IMR-90 (cell line): ENCODE measurements around the gene LHPP. TPM values are rescaled to one million over a fixed set of nuclear protein-coding genes. Genes with fewer than 3 reads are reported as not detected.

Source experiments
- ATAC-seq: fragments of 200-7000 bp; cut with Tn5 transposase; 2 replicates; pipeline ENCODE4 v1.9.1; 2020; ENCODE audit warnings: low read depth, mild to moderate bottlenecking, moderate library complexity
- BruUV-seq: library from RNA; stranded (reverse); fragments of 400-500 nt; replicated peaks from 2 replicates; lab custom pipeline; 2021; lab: Mats Ljungman, UMichigan
- CTCF ChIA-PET: fragments of 300-600 bp; formaldehyde crosslinking; extraction: SDS; loops from one replicate; lab custom pipeline; 2021; ENCODE audit warnings: antibody characterized with exemption; lab: Yijun Ruan, JAX
- POLR2A ChIA-PET: fragments of 300-600 bp; sonication (Branson Sonifier 250); formaldehyde crosslinking; loops from one replicate; lab custom pipeline; 2022; ENCODE audit warnings: antibody characterized with exemption; ENCODE audit not compliant: unreplicated experiment; lab: Charles Lee
- DNase-seq: peaks from one replicate; pipeline ENCODE4 v3.0.0; 2013
- H2AFZ ChIP-seq: replicated peaks from 2 replicates; pipeline ENCODE3; 2013; ENCODE audit warnings: low read length, mild to moderate bottlenecking; ENCODE audit not compliant: poor library complexity
- H2AK5ac ChIP-seq: 2 replicates; pipeline ENCODE4 v1.6.1; 2013; ENCODE audit warnings: low read depth, low read length, inconsistent platforms
- H2AK9ac ChIP-seq: replicated peaks from 2 replicates; pipeline ENCODE3; 2013; ENCODE audit warnings: mild to moderate bottlenecking, low read depth, low read length, moderate library complexity; ENCODE audit not compliant: poor library complexity
- H2BK120ac ChIP-seq: 2 replicates; pipeline ENCODE4 v1.6.1; 2013; ENCODE audit warnings: low read depth, low read length, inconsistent platforms
- H2BK15ac ChIP-seq: 3 replicates; pipeline ENCODE4 v1.6.1; 2013; ENCODE audit warnings: low read depth, low read length, inconsistent platforms
- H2BK20ac ChIP-seq: 2 replicates; pipeline ENCODE4 v1.6.1; 2013; ENCODE audit warnings: low read depth, mild to moderate bottlenecking, inconsistent platforms, low read length, moderate library complexity
- H2BK5ac ChIP-seq: 2 replicates; pipeline ENCODE4 v1.6.1; 2013; ENCODE audit warnings: mild to moderate bottlenecking, low read depth, low read length, inconsistent platforms; ENCODE audit not compliant: poor library complexity, severe bottlenecking
- H3K14ac ChIP-seq: replicated peaks from 2 replicates; pipeline ENCODE4 v1.6.1; 2013; ENCODE audit warnings: low read depth, low read length, inconsistent platforms
- H3K18ac ChIP-seq: 2 replicates; pipeline ENCODE4 v1.6.1; 2013; ENCODE audit warnings: low read depth, low read length, control low read depth
- H3K23ac ChIP-seq: 2 replicates; pipeline ENCODE4 v1.6.1; 2013; ENCODE audit warnings: low read depth, low read length, inconsistent platforms
- H3K27ac ChIP-seq: 2 replicates; pipeline ENCODE4 v1.5.1; 2013; ENCODE audit warnings: mild to moderate bottlenecking, control low read depth, low read length; ENCODE audit not compliant: insufficient read depth
- H3K27me3 ChIP-seq: 2 replicates; pipeline ENCODE4 v1.6.1; 2013; ENCODE audit warnings: low read length; ENCODE audit not compliant: control insufficient read depth, insufficient read depth
- H3K36me3 ChIP-seq: 2 replicates; pipeline ENCODE4 v1.6.1; 2013; ENCODE audit warnings: low read length, mixed read lengths; ENCODE audit not compliant: control insufficient read depth, insufficient read depth
- H3K4ac ChIP-seq: 2 replicates; pipeline ENCODE4 v1.6.1; 2013; ENCODE audit warnings: low read depth, low read length, inconsistent platforms
- H3K4me1 ChIP-seq: 2 replicates; pipeline ENCODE4 v1.6.1; 2013; ENCODE audit warnings: low read length, mixed read lengths; ENCODE audit not compliant: control insufficient read depth, insufficient read depth
- H3K4me2 ChIP-seq: 2 replicates; pipeline ENCODE4 v1.6.1; 2013; ENCODE audit warnings: low read depth, mild to moderate bottlenecking, control low read depth, low read length, moderate library complexity
- H3K4me3 ChIP-seq: 2 replicates; pipeline ENCODE4 v1.5.1; 2013; ENCODE audit warnings: low read depth, mild to moderate bottlenecking, control low read depth, low read length, moderate library complexity; ENCODE audit not compliant: insufficient read depth
- H3K56ac ChIP-seq: 2 replicates; pipeline ENCODE4 v1.6.1; 2013; ENCODE audit warnings: low read length, inconsistent platforms; ENCODE audit not compliant: insufficient read depth; ENCODE audit errors: extremely low read depth
- H3K79me1 ChIP-seq, 2 experiments: 2 replicates each; pipeline ENCODE4 v1.6.1; 2013; ENCODE audit warnings: low read length in 2 of 2, inconsistent platforms in 1 of 2, low read depth in 1 of 2
- H3K9ac ChIP-seq: 2 replicates; pipeline ENCODE4 v1.6.1; 2013; ENCODE audit warnings: low read depth, low read length, control low read depth
- H3K9me1 ChIP-seq: 2 replicates; pipeline ENCODE4 v1.6.1; 2013; ENCODE audit warnings: low read length, inconsistent platforms; ENCODE audit not compliant: insufficient read depth
- H3K9me3 ChIP-seq: 2 replicates; pipeline ENCODE4 v1.6.1; 2013; ENCODE audit warnings: low read length; ENCODE audit not compliant: control insufficient read depth, insufficient read depth
- H4K20me1 ChIP-seq: 2 replicates; pipeline ENCODE4 v1.6.1; 2013; ENCODE audit warnings: low read length, inconsistent platforms; ENCODE audit not compliant: insufficient read depth
- H4K5ac ChIP-seq: 2 replicates; pipeline ENCODE4 v1.6.1; 2013; ENCODE audit warnings: mild to moderate bottlenecking, low read depth, low read length, control low read depth
- H4K8ac ChIP-seq, 2 experiments: 2 replicates each; pipeline ENCODE4 v1.6.1; 2013; ENCODE audit warnings: low read depth in 2 of 2, low read length in 2 of 2, control low read depth in 1 of 2, inconsistent platforms in 1 of 2
- H4K91ac ChIP-seq: 2 replicates; pipeline ENCODE4 v1.6.1; 2013; ENCODE audit warnings: low read depth, low read length, inconsistent platforms; ENCODE audit not compliant: insufficient read depth
- ELK1 ChIP-seq: fragments of 150-350 bp; IDR thresholded peaks from 2 replicates; pipeline ENCODE4 v1.6.1; 2016; ENCODE audit warnings: low read depth, mild to moderate bottlenecking, low read length, moderate library complexity, borderline replicate concordance
- NFE2L2 ChIP-seq: fragments of 150-350 bp; IDR thresholded peaks from 2 replicates; pipeline ENCODE4 v1.6.1; 2016; ENCODE audit warnings: low read depth, mild to moderate bottlenecking, low read length
- POLR2A ChIP-seq: IDR thresholded peaks from 2 replicates; pipeline ENCODE4 v1.6.1; 2012; ENCODE audit warnings: mild to moderate bottlenecking, low read depth, low read length
- RAD21 ChIP-seq: IDR thresholded peaks from 2 replicates; pipeline ENCODE4 v1.6.1; 2012; ENCODE audit warnings: low read length, improper control_type of control experiment
- SMC3 ChIP-seq: fragments of 150-350 bp; IDR thresholded peaks from 2 replicates; pipeline ENCODE4 v1.6.1; 2016; ENCODE audit warnings: low read depth, mild to moderate bottlenecking, antibody characterized with exemption, low read length, moderate library complexity
- USF2 ChIP-seq: fragments of 150-350 bp; IDR thresholded peaks from 2 replicates; pipeline ENCODE4 v1.6.1; 2017; ENCODE audit warnings: mild to moderate bottlenecking, antibody characterized with exemption, low read length, low read depth
- WGBS, 2 experiments: methylation state at CpG; one replicate each; pipeline versions ENCODE4 v1.1.5 to v1.1.7; 2013; ENCODE audit warnings: missing lambda C conversion rate in 2 of 2; ENCODE audit not compliant: insufficient read length in 1 of 2; ENCODE audit errors: extremely low coverage in 2 of 2; 5-methylcytosine and 5-hydroxymethylcytosine counted together
- dilution Hi-C: fragments of 300-500 bp; cut with HindIII; formaldehyde crosslinking; loops from one replicate; pipeline ENCODE4 v1.14.3; 2018; ENCODE audit warnings: low sequenced_read_pairs; ENCODE audit not compliant: unreplicated experiment
- in situ Hi-C: fragments of 300-500 bp; cut with MboI; formaldehyde crosslinking; loops from 3 replicates; pipeline ENCODE4 v1.14.3; 2019; ENCODE audit warnings: low sequenced_read_pairs, inconsistent platforms, mixed read lengths
- intact Hi-C: fragments of 100-400 bp; cut with micrococcal nuclease; formaldehyde crosslinking; loops from 2 replicates; pipeline ENCODE4 v1.10.0; 2022
- polyA plus RNA-seq, 3 experiments: library from polyadenylated mRNA; depleted of rRNA; stranded (reverse); fragments of >200 nt; gene quantifications; 2 replicates each; pipeline ENCODE4 v1.2.3, GENCODE V29; 2012; ENCODE audit warnings: low replicate concordance in 1 of 3
- total RNA-seq: library from RNA; depleted of rRNA; stranded (reverse); fragments of >200 nt; gene quantifications from 2 replicates; pipeline ENCODE4 v1.2.3, GENCODE V29; 2012

The LHPP gene
- total and polyA plus RNA-seq, 2 of the 4 experiments (the other 2 are of a cell fraction), result 2.7 to 8.3 TPM

- TF ChIP-seq USF2 (no peak), RAD21 (no peak), POLR2A (no peak), SMC3 (no peak), ELK1 (no peak), NFE2L2 (no peak)
- in situ Hi-C loops (no loop called here), dilution Hi-C loops (no loop called here), intact Hi-C loops (no loop called here)
- Histone ChIP-seq H2AFZ (peak overlapping the region; percentile 49), H2AK5ac (no peak overlapping the region), H4K20me1 (no peaks in the 10 kb centered on the region; the same call in 1 of the 2 replicates), H3K27me3 (no peaks in the 10 kb centered on the region), H4K91ac (no peak overlapping the region), H3K56ac (no peak overlapping the region), H3K4me2 (no peak overlapping the region), H3K9me1 (no peaks in the 10 kb centered on the region), H4K8ac (no peak overlapping the region), H2AK9ac (no peak overlapping the region), H3K36me3 (no peaks in the 10 kb centered on the region), H2BK5ac (no peak overlapping the region), H3K4me1 (no peaks in the 10 kb centered on the region), H3K23ac (no peak overlapping the region), H3K9ac (no peak overlapping the region), H3K9me3 (no peaks in the 10 kb centered on the region), H2BK20ac (no peak overlapping the region), H4K5ac (no peak overlapping the region), H2BK120ac (no peak overlapping the region), H3K14ac (no peak overlapping the region), H3K18ac (no peak overlapping the region), H3K4ac (no peak overlapping the region), H3K27ac (no peak overlapping the region), H3K4me3 (no peak overlapping the region), H2BK15ac (no peak overlapping the region), H3K79me1 (no peaks in the 10 kb centered on the region)
- 53% methylated on average over 3 of the region's 18 CpGs; no CpG with 5 or more reads in 1 of the 2 experiments for WGBS, 2 experiments
- CTCF ChIA-PET, result no interaction called here
- POLR2A ChIA-PET, result no interaction called here
- ATAC-seq (peak; percentile 54), DNase-seq (peak; percentile 15)
- no TSS peak for BruUV-seq
Observed at GRCh38 chr10:124612611-124613498, 151.2 kb downstream of the LHPP start.
